Measurements from ENCODE around the gene KRT6A. TPM values are rescaled to one million over a fixed set of nuclear protein-coding genes. Genes with fewer than 3 reads are reported as not detected.

KRT6A gene
- polyA plus RNA-seq, 6 donors from 2014 or later: not detected

GRCh38 chr12:52530366-52530765, 37.3 kb upstream of the KRT6A start:
- Mint-ChIP-seq H3K4me3 (no peak overlapping the region), H3K27me3 (peaks cover 6 to 31% (median 19%) of the 10 kb centered on the region in 3 donors), H3K36me3 (no peaks in the 10 kb centered on the region), H3K27ac (no peak overlapping the region), H3K4me1 (no peaks in the 10 kb centered on the region), H3K9me3 (no peaks in the 10 kb centered on the region)
- DNase-seq (no peak), ATAC-seq (ENCODE audit: low read depth in 2 of 2) (no peak)

- Mint-ChIP-seq H3K27me3 (peaks cover 6 to 26% (median 19%) of the 10 kb centered on the region in 3 donors), H3K9me3 (no peaks in the 10 kb centered on the region), H3K4me1 (no peaks in the 10 kb centered on the region), H3K36me3 (no peaks in the 10 kb centered on the region), H3K27ac (no peak overlapping the region), H3K4me3 (no peak overlapping the region)
- ATAC-seq (ENCODE audit: low read depth in 2 of 2) (no peak), DNase-seq (no peak)
Measured at GRCh38 chr12:52529846-52530245, 36.8 kb upstream of the KRT6A start.

GRCh38 chr12:52529417-52529816, 36.4 kb upstream of the KRT6A start:
- H3K4me1 Mint-ChIP-seq: no peaks in the 10 kb centered on the region
- no peak overlapping the region for H3K27ac Mint-ChIP-seq
- H3K27me3 Mint-ChIP-seq: peaks cover 6 to 22% (median 16%) of the 10 kb centered on the region in 3 donors
- no peak for DNase-seq
- no peaks in the 10 kb centered on the region for H3K9me3 Mint-ChIP-seq
- no peak overlapping the region for H3K4me3 Mint-ChIP-seq
- ATAC-seq (ENCODE audit: low read depth in 2 of 2): no peak
- no peaks in the 10 kb centered on the region for H3K36me3 Mint-ChIP-seq

- H3K27me3 Mint-ChIP-seq: peaks cover 6 to 16% (median 16%) of the 10 kb centered on the region in 3 donors
- no peaks in the 10 kb centered on the region for H3K36me3 Mint-ChIP-seq
- H3K4me3 Mint-ChIP-seq: no peak overlapping the region
- H3K27ac Mint-ChIP-seq: no peak overlapping the region
- H3K9me3 Mint-ChIP-seq: no peaks in the 10 kb centered on the region
- no peaks in the 10 kb centered on the region for H3K4me1 Mint-ChIP-seq
- no peak for ATAC-seq (ENCODE audit: low read depth in 2 of 2)
- DNase-seq: no peak
Measured at GRCh38 chr12:52528641-52529143, 35.6 kb upstream of the KRT6A start.

GRCh38 chr12:52527121-52527800, 34.2 kb upstream of the KRT6A start:
- no peaks in the 10 kb centered on the region for H3K36me3 Mint-ChIP-seq
- H3K4me3 Mint-ChIP-seq: no peak overlapping the region
- peaks cover 2 to 21% (median 17%) of the 10 kb centered on the region in 3 donors for H3K27me3 Mint-ChIP-seq
- H3K27ac Mint-ChIP-seq: no peak overlapping the region
- no peak for ATAC-seq (ENCODE audit: low read depth in 2 of 2)
- no peaks in the 10 kb centered on the region for H3K9me3 Mint-ChIP-seq
- no peaks in the 10 kb centered on the region for H3K4me1 Mint-ChIP-seq
- no peak for DNase-seq

GRCh38 chr12:52526511-52526951, 33.5 kb upstream of the KRT6A start:
- Mint-ChIP-seq H3K27me3 (peaks cover 6 to 15% (median 14%) of the 10 kb centered on the region in 3 donors), H3K9me3 (no peaks in the 10 kb centered on the region), H3K27ac (no peak overlapping the region), H3K36me3 (no peaks in the 10 kb centered on the region), H3K4me3 (no peak overlapping the region), H3K4me1 (no peaks in the 10 kb centered on the region)
- DNase-seq: no peak
- no peak for ATAC-seq (ENCODE audit: low read depth in 2 of 2)

- H3K4me3 Mint-ChIP-seq: no peak overlapping the region
- H3K36me3 Mint-ChIP-seq: no peaks in the 10 kb centered on the region
- no peaks in the 10 kb centered on the region for H3K9me3 Mint-ChIP-seq
- H3K4me1 Mint-ChIP-seq: no peaks in the 10 kb centered on the region
- DNase-seq: no peak
- peaks cover 7 to 14% (median 12%) of the 10 kb centered on the region in 3 donors for H3K27me3 Mint-ChIP-seq
- no peak for ATAC-seq (ENCODE audit: low read depth in 2 of 2)
- H3K27ac Mint-ChIP-seq: no peak overlapping the region
Measured at GRCh38 chr12:52525661-52526499, 32.8 kb upstream of the KRT6A start.

- no peak for DNase-seq
- ATAC-seq (ENCODE audit: low read depth in 2 of 2): no peak
- no peaks in the 10 kb centered on the region for H3K36me3 Mint-ChIP-seq
Measured at GRCh38 chr12:52524898-52525591, 32.0 kb upstream of the KRT6A start.

GRCh38 chr12:52524241-52524897, 31.3 kb upstream of the KRT6A start:
- DNase-seq: no peak
- no peaks in the 10 kb centered on the region for H3K9me3 Mint-ChIP-seq
- no peak overlapping the region for H3K27ac Mint-ChIP-seq
- H3K4me1 Mint-ChIP-seq: no peaks in the 10 kb centered on the region
- H3K27me3 Mint-ChIP-seq: peaks cover 7 to 14% (median 12%) of the 10 kb centered on the region in 3 donors
- H3K36me3 Mint-ChIP-seq: no peaks in the 10 kb centered on the region
- no peak overlapping the region for H3K4me3 Mint-ChIP-seq
- no peak for ATAC-seq (ENCODE audit: low read depth in 2 of 2)

More at GRCh38 chr12:52524898-52525591, 32.0 kb upstream of the KRT6A start:
- no peaks in the 10 kb centered on the region for H3K9me3 Mint-ChIP-seq
- H3K27me3 Mint-ChIP-seq: peaks cover 7 to 14% (median 12%) of the 10 kb centered on the region in 3 donors
- no peak overlapping the region for H3K4me3 Mint-ChIP-seq
- H3K4me1 Mint-ChIP-seq: no peaks in the 10 kb centered on the region
- H3K27ac Mint-ChIP-seq: no peak overlapping the region

- Mint-ChIP-seq H3K36me3 (no peaks in the 10 kb centered on the region), H3K27ac (no peak overlapping the region), H3K4me1 (no peaks in the 10 kb centered on the region), H3K9me3 (no peaks in the 10 kb centered on the region), H3K27me3 (peaks cover 9 to 12% (median 10%) of the 10 kb centered on the region in 3 donors), H3K4me3 (no peak overlapping the region)
- DNase-seq (no peak), ATAC-seq (ENCODE audit: low read depth in 2 of 2) (no peak)
Measured at GRCh38 chr12:52523824-52524223, 30.8 kb upstream of the KRT6A start.

GRCh38 chr12:52522346-52523011, 29.4 kb upstream of the KRT6A start:
- no peak for DNase-seq

GRCh38 chr12:52521568-52522266, 28.7 kb upstream of the KRT6A start:
- Mint-ChIP-seq H3K36me3 (no peaks in the 10 kb centered on the region), H3K9me3 (no peaks in the 10 kb centered on the region), H3K27ac (no peak overlapping the region), H3K4me1 (no peaks in the 10 kb centered on the region), H3K27me3 (peaks cover 5 to 12% (median 12%) of the 10 kb centered on the region in 3 donors), H3K4me3 (no peak overlapping the region)
- DNase-seq: no peak
- no peak for ATAC-seq (ENCODE audit: low read depth in 2 of 2)

More at GRCh38 chr12:52522346-52523011, 29.4 kb upstream of the KRT6A start:
- no peak for ATAC-seq (ENCODE audit: low read depth in 2 of 2)
- H3K36me3 Mint-ChIP-seq: no peaks in the 10 kb centered on the region
- H3K4me1 Mint-ChIP-seq: no peaks in the 10 kb centered on the region
- peaks cover 5 to 12% (median 12%) of the 10 kb centered on the region in 3 donors for H3K27me3 Mint-ChIP-seq
- no peaks in the 10 kb centered on the region for H3K9me3 Mint-ChIP-seq
- H3K27ac Mint-ChIP-seq: no peak overlapping the region
- H3K4me3 Mint-ChIP-seq: no peak overlapping the region

Measured in naive B cell (primary cell).